CD1c-positive myeloid dendritic cell (primary cell): ENCODE data around the gene PCGF1.

Experiments
- DNase-seq: peaks from one replicate; pipeline ENCODE4 v3.0.0-alpha.2; 2016; ENCODE audit errors: extremely low spot score

The PCGF1 gene

GRCh38 chr2:74507145-74507925, at the start of gene PCGF1:
TSS of gene PCGF1 (minus strand) at chr2:74507695. CDS start at chr2:74507668, 27 bp downstream.
- peak; percentile 98 for DNase-seq

GRCh38 chr2:74556831-74557370, 49.4 kb upstream of the PCGF1 start:
- no peak for DNase-seq

GRCh38 chr2:74556159-74556558, 48.7 kb upstream of the PCGF1 start:
- no peak for DNase-seq

GRCh38 chr2:74555610-74556103, 48.2 kb upstream of the PCGF1 start:
- peak; percentile 74 for DNase-seq

GRCh38 chr2:74554820-74555531, 47.5 kb upstream of the PCGF1 start:
- peak; percentile 45 for DNase-seq

- peak; percentile 85 for DNase-seq
These were observed 46.7 kb upstream of the PCGF1 start, which contains the start of the genes DOK1 and LOXL3 for GRCh38 chr2:74553892-74554819. TSS of gene DOK1 (plus strand) at chr2:74554720. CDS start at chr2:74554755, 35 bp downstream. TSS of gene LOXL3 (minus strand) at chr2:74553942. CDS start at chr2:74552634, 1,308 bp downstream.

- DNase-seq: no peak
These were observed 45.7 kb upstream of the PCGF1 start for GRCh38 chr2:74552914-74553811.

GRCh38 chr2:74551942-74552913, 44.7 kb upstream of the PCGF1 start:
- no peak for DNase-seq

- no peak for DNase-seq
These were observed 44.0 kb upstream of the PCGF1 start for GRCh38 chr2:74551530-74551929.

GRCh38 chr2:74550231-74550630, 42.7 kb upstream of the PCGF1 start:
- DNase-seq: no peak

- peak; percentile 83 for DNase-seq
These were observed 41.7 kb upstream of the PCGF1 start for GRCh38 chr2:74548900-74549826.

- DNase-seq: no peak
These were observed 40.9 kb upstream of the PCGF1 start for GRCh38 chr2:74548285-74548899.

GRCh38 chr2:74546004-74546403, 38.5 kb upstream of the PCGF1 start:
- no peak for DNase-seq

GRCh38 chr2:74544634-74545033, 37.1 kb upstream of the PCGF1 start:
- no peak for DNase-seq

GRCh38 chr2:74542978-74543377, 35.5 kb upstream of the PCGF1 start:
- no peak for DNase-seq

GRCh38 chr2:74540291-74540690, 32.8 kb upstream of the PCGF1 start:
- DNase-seq: no peak

- DNase-seq: no peak
These were observed 31.4 kb upstream of the PCGF1 start for GRCh38 chr2:74538881-74539339.
